SJCRH30 (cell line): ENCODE data around the gene UNC79. TPM values are rescaled to one million over a fixed set of nuclear protein-coding genes. Genes with fewer than 3 reads are reported as not detected.

Experiments
- DNase-seq, 2 experiments: peaks; one replicate each; pipeline ENCODE4 v3.0.0-alpha.2; 2015 to 2020
- H3K27ac ChIP-seq: fragments of 250-450 bp; sonication (Bioruptor Pico); 2 replicates; pipeline ENCODE4 v1.5.1; 2020; ENCODE audit warnings: mild to moderate bottlenecking, moderate library complexity
- H3K27me3 ChIP-seq: fragments of 250-450 bp; sonication (Bioruptor Pico); 2 replicates; pipeline ENCODE4 v1.5.1; 2020; ENCODE audit warnings: mild to moderate bottlenecking, moderate library complexity
- H3K36me3 ChIP-seq: fragments of 250-450 bp; sonication (Bioruptor Pico); 2 replicates; pipeline ENCODE4 v1.5.1; 2020; ENCODE audit warnings: mild to moderate bottlenecking, moderate library complexity
- H3K4me1 ChIP-seq: fragments of 250-450 bp; sonication (Bioruptor Pico); 2 replicates; pipeline ENCODE4 v1.5.1; 2020; ENCODE audit warnings: mild to moderate bottlenecking, moderate library complexity
- H3K4me3 ChIP-seq: fragments of 250-450 bp; sonication (Bioruptor Pico); 2 replicates; pipeline ENCODE4 v1.5.1; 2020; ENCODE audit warnings: mild to moderate bottlenecking, moderate library complexity
- H3K9me3 ChIP-seq: fragments of 250-450 bp; sonication (Bioruptor Pico); replicated peaks from 2 replicates; pipeline ENCODE4 v1.5.1; 2020; ENCODE audit warnings: mild to moderate bottlenecking, moderate library complexity
- total RNA-seq: library from RNA; depleted of rRNA; stranded (reverse); fragments of >200 nt; shearing (Covaris generic); gene quantifications from 2 replicates; pipeline ENCODE4 v1.2.3, GENCODE V29; 2014; rRNA removed

UNC79 gene
- total RNA-seq, 1 experiment from 2014 or later, result not detected

GRCh38 chr14:93752980-93753561, 322.3 kb downstream of the UNC79 start:
- no peak for DNase-seq
- H3K9me3 ChIP-seq, result no peaks in the 10 kb centered on the region
- H3K27me3 ChIP-seq, result no peaks in the 10 kb centered on the region
- no peak overlapping the region for H3K27ac ChIP-seq
- no peak overlapping the region for H3K4me3 ChIP-seq
- H3K36me3 ChIP-seq, result no peaks in the 10 kb centered on the region
- no peaks in the 10 kb centered on the region for H3K4me1 ChIP-seq

- H3K27ac ChIP-seq, result no peak overlapping the region
- H3K4me1 ChIP-seq, result no peaks in the 10 kb centered on the region
- H3K9me3 ChIP-seq, result no peaks in the 10 kb centered on the region
- no peak for DNase-seq
- H3K27me3 ChIP-seq, result no peaks in the 10 kb centered on the region
- no peak overlapping the region for H3K4me3 ChIP-seq
- no peaks in the 10 kb centered on the region for H3K36me3 ChIP-seq
Measured at GRCh38 chr14:93753647-93754046, 322.9 kb downstream of the UNC79 start.

- no peaks in the 10 kb centered on the region for H3K27me3 ChIP-seq
- no peak overlapping the region for H3K4me3 ChIP-seq
- H3K4me1 ChIP-seq, result no peaks in the 10 kb centered on the region
- H3K9me3 ChIP-seq, result no peaks in the 10 kb centered on the region
- no peaks in the 10 kb centered on the region for H3K36me3 ChIP-seq
- DNase-seq, result no peak
- no peak overlapping the region for H3K27ac ChIP-seq
Measured at GRCh38 chr14:93757206-93757605, 326.5 kb downstream of the UNC79 start.

Other genes with a start within 250 kb of the UNC79 start
- gene MOAP1, start 246.0 kb upstream of the UNC79 start, total RNA-seq, result 20.9 and 21.6 TPM in 2 replicates
- 18.5 and 21.9 TPM in 2 replicates for gene LYSET, start 245.6 kb upstream of the UNC79 start, total RNA-seq
- 24.1 and 26.9 TPM in 2 replicates for gene GON7, start 223.9 kb upstream of the UNC79 start, total RNA-seq
- gene UBR7, start 223.7 kb upstream of the UNC79 start, total RNA-seq, result 47.4 and 53.4 TPM in 2 replicates
- gene BTBD7, start 97.9 kb upstream of the UNC79 start, total RNA-seq, result 22.2 and 23.4 TPM in 2 replicates
- not detected in 2 replicates for gene COX8C, start 83.8 kb upstream of the UNC79 start, total RNA-seq